ENCODE results near the gene PSMA5.

The PSMA5 gene

GRCh38 chr1:109367626-109368025, 58.6 kb downstream of the PSMA5 start:
- DNase-seq (ENCODE audit: low read depth) = no peak

- DNase-seq (ENCODE audit: low read depth) = no peak
Observed at GRCh38 chr1:109365642-109366204, 60.5 kb downstream of the PSMA5 start.

- DNase-seq (ENCODE audit: low read depth) = no peak
Observed at GRCh38 chr1:109361649-109362048, 64.6 kb downstream of the PSMA5 start.

GRCh38 chr1:109361069-109361468, 65.2 kb downstream of the PSMA5 start:
- no peak for DNase-seq (ENCODE audit: low read depth)

- DNase-seq (ENCODE audit: low read depth) = no peak
Observed at GRCh38 chr1:109357616-109358015, 68.6 kb downstream of the PSMA5 start.

- no peak for DNase-seq (ENCODE audit: low read depth)
Observed at GRCh38 chr1:109356915-109357314, 69.3 kb downstream of the PSMA5 start.

- no peak for DNase-seq (ENCODE audit: low read depth)
Observed at GRCh38 chr1:109356505-109356904, 69.7 kb downstream of the PSMA5 start.

GRCh38 chr1:109354929-109355328, 71.3 kb downstream of the PSMA5 start:
- no peak for DNase-seq (ENCODE audit: low read depth)

- no peak for DNase-seq (ENCODE audit: low read depth)
Observed at GRCh38 chr1:109351457-109351856, 74.8 kb downstream of the PSMA5 start.

- no peak for DNase-seq (ENCODE audit: low read depth)
Observed at GRCh38 chr1:109350655-109351054, 75.6 kb downstream of the PSMA5 start.

GRCh38 chr1:109350182-109350581, 76.1 kb downstream of the PSMA5 start:
- no peak for DNase-seq (ENCODE audit: low read depth)

All from CMK (cell line).